TTC549 (cell line): Measurements from ENCODE around the gene NIT2.
"Not testable (repeated sequence)": the region's sequence is repeated elsewhere in the genome, so short reads cannot be mapped to it uniquely, and the experiment has no call there.

Experiments
- FAIRE-seq: peaks from 2 replicates; lab custom pipeline; 2012; peaks lifted over from hg19 to GRCh38; lab: Jason Lieb, UNC

Gene NIT2

GRCh38 chr3:100338911-100339310 is 4.4 kb downstream of the NIT2 start:
- no peak for FAIRE-seq

- FAIRE-seq: no peak
Observed at GRCh38 chr3:100339786-100340185, 5.2 kb downstream of the NIT2 start.

DNA sequence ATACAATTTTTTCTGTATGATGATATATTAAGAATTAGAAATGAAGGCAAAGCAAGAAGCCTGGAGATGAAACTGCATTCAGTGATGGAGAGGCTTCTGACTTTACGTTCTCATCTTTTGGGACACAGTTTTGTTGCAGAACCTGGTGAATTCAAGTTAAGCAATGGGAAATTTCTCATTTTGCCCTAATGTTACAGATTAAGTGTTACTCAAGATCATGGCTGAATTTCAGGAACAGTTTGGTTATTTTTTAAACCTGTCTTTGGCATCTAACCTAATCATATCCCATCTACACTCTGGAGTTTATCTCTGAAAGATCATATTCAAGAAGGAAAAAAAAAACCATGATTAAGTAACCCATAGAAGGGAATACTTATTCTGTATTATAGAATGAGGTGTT is 6.0 kb downstream of the NIT2 start:
- no peak for FAIRE-seq

GRCh38 chr3:100348727-100349126 is 14.2 kb downstream of the NIT2 start:
- FAIRE-seq: no peak

DNA sequence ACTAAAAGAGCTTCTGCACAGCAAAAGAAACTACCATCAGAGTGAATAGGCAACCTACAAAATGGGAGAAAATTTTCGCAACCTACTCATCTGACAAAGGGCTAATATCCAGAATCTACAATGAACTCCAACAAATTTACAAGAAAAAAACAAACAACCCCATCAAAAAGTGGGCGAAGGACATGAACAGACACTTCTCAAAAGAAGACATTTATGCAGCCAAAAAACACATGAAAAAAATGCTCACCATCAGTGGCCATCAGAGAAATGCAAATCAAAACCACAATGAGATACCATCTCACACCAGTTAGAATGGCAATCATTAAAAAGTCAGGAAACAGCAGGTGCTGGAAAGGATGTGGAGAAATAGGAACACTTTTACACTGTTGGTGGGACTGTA is 17.2 kb downstream of the NIT2 start:
- FAIRE-seq: not testable (repeated sequence)

- FAIRE-seq: no peak
Observed at GRCh38 chr3:100352296-100353231, 18.0 kb downstream of the NIT2 start.

GRCh38 chr3:100354850-100355249 is 20.3 kb downstream of the NIT2 start:
- no peak for FAIRE-seq

DNA sequence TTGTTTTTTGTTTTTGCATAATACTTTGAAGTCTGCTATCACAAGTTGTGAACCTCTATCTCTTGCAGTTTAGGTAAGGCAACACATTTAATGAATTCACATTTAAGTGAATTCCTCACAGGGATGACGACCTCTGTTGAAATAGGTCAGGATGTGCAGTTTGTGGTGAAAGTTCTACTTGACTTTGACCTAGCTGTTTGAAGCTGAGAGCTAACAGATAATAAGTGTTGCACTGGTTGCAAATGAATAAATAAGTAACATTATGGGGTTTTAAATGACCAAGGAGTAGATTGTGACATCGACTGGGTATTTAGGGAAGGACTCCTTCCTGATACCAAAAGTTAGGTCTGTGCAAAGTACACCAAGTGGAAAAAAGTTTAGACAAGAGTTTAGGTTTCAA is 23.9 kb downstream of the NIT2 start:
- no peak for FAIRE-seq

GRCh38 chr3:100359035-100359434 is 24.5 kb downstream of the NIT2 start:
- no peak for FAIRE-seq

GRCh38 chr3:100360757-100361496 is 26.4 kb downstream of the NIT2 start:
- no peak for FAIRE-seq

- no peak for FAIRE-seq
Observed at GRCh38 chr3:100361897-100362296, 27.3 kb downstream of the NIT2 start.

DNA sequence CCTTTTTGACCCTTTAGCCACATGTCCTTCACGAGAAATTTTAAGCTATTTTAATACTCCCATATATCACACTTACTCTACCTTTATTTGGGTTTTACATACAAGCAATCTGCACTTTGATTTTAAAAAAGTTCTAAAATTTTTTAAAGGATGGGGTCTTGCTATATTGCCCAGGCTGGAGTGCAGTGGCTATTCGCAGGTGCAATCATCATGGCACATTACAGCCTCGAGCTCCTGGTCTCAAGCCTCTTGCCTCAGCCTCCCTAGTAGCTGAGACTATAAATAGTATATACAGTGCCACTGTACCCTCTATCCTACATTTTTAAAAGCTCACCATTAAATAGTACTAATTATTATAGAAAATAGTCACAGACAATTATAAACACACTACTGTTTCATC is 29.9 kb downstream of the NIT2 start:
- FAIRE-seq: no peak

DNA sequence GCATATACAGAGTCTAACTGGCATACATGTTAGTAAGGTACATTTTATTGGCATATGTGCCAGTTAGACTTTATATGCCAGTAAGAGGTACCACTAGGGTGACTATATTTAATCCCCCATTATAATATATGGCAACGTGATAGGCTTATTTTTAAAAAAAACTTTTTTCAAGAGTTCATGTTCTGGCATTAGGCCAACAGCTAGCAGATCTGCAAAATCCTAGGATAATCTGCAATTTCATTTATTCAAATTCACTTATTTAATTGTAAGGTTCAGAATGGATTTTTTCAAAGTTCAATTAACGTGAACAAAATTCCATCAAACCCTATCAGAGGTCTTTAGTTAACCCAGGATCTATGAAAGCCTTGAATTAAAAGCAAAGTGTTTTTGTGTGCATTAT is 31.9 kb downstream of the NIT2 start:
- FAIRE-seq: no peak

GRCh38 chr3:100368441-100368840 is 33.9 kb downstream of the NIT2 start:
- no peak for FAIRE-seq

DNA sequence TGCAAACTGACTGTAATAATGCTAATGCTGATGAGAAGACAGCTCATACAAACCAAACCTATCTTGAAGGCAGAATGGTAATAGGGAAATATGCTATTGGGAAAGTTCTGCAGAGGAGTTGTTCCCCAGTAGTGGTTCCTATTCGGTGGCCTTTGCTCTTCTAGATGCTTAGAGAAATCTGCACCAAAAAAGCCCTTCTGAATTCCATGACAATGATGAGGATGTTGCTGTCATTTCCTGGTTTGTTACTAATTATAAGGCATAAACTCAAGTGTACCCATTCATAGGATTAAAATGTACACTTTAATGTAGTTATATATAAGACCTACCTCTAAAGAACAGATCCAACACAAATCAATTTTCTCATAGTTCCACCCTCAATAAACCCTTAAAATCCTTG is 36.2 kb downstream of the NIT2 start:
- no peak for FAIRE-seq

DNA sequence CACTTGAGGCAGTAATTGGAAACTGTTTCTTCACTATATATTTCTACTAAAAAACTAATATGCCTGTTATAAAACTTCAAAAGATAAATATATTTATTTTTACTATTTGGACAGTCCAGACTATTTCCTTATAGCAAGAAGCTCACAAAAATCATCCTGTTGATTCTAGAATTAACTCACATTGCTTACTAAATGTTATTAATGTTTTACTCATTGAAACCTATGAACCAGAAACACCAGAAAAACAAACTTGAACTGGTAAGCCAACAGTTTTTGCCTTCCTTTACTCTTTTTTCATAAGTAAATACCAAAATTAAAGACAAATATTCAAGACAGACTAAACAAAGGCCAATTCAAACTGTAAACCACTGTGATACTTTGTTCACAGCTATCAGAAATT is 40.0 kb downstream of the NIT2 start:
- FAIRE-seq: no peak

- FAIRE-seq: no peak
Observed at GRCh38 chr3:100376301-100376700, 41.7 kb downstream of the NIT2 start.

- no peak for FAIRE-seq
Observed at GRCh38 chr3:100384733-100385525, 50.4 kb downstream of the NIT2 start.

- FAIRE-seq: no peak
Observed at GRCh38 chr3:100386437-100387074, 52.0 kb downstream of the NIT2 start.

GRCh38 chr3:100389025-100389424 is 54.5 kb downstream of the NIT2 start:
- FAIRE-seq: no peak

DNA sequence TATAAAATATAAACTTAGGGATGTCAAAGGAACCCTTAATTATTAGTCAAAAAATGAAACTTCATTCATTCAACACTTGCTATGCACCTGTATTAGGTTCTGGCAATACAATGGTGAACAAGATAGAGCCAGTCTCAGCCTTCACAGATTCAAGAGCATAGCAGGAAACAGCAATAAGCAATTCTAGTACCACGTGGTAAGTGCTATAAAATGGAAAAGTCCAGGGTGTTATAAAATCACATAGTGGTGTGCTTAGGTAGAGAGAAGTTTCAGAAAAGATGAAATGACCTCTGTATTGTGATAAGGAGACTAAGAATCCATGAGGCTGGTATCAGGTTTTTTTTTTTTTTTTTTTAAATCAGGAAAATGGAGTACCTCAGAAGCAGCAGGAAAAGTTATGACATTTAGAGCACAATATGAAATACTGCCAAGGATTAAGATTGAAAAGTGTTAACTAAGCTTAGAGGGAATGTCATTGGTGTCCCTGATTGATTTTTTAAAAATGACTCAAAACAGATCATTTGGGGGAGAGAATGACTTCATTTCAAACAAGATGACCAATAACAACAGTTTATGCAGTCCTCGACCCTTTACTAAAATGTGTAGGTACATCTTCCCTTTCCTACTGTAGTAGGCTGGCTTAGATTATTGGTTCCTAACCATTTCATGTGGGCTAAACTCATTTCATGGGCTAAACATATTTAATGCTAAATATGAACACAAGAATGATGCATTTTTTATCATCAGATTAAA is 61.3 kb downstream of the NIT2 start:
- no peak for FAIRE-seq
